ENCODE measurements around the gene VMP1.

GRCh38 chr17:59858932-59859331 lies 151.5 kb downstream of the VMP1 start:
- TF ChIP-seq CTCF (IDR thresholded peaks at IDR 0.05) (no peak), POLR2A (IDR thresholded peaks at IDR 0.05) (no peak)
